Panc1 (cell line): Measurements from ENCODE around the gene HSD17B3.

Source experiments
- POLR2AphosphoS5 ChIP-seq: IDR thresholded peaks from 2 replicates; pipeline ENCODE4 v1.6.1; 2012; ENCODE audit warnings: mild to moderate bottlenecking, low read depth, low read length, moderate library complexity
- TF ChIP-seq, protein P1 (sequence below): fragments of 450-650 bp; IDR thresholded peaks from 2 replicates; pipeline ENCODE4 v1.5.1; 2017; ENCODE audit warnings: mild to moderate bottlenecking

DNA sequence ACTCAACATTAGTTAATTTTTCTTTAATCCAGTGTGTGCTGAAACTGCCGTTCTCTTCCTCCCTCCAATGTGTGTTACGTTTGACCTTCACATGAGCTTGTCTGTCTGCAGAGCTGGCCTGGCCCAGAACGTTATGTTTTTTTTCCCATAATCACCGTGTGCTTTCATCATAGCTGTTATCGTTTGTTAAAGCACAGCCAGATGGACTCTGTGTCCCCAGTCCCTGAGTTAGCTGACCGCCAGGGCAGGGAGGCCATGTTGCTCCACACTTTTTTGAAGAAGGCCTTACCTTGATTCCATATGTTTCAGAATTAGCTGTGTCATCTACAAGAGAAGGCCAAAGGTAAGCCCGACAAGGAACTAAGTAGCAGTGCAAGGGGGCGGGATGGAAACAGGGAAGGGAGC lies 55.7 kb downstream of the HSD17B3 start:
- TF ChIP-seq, protein P1, sequence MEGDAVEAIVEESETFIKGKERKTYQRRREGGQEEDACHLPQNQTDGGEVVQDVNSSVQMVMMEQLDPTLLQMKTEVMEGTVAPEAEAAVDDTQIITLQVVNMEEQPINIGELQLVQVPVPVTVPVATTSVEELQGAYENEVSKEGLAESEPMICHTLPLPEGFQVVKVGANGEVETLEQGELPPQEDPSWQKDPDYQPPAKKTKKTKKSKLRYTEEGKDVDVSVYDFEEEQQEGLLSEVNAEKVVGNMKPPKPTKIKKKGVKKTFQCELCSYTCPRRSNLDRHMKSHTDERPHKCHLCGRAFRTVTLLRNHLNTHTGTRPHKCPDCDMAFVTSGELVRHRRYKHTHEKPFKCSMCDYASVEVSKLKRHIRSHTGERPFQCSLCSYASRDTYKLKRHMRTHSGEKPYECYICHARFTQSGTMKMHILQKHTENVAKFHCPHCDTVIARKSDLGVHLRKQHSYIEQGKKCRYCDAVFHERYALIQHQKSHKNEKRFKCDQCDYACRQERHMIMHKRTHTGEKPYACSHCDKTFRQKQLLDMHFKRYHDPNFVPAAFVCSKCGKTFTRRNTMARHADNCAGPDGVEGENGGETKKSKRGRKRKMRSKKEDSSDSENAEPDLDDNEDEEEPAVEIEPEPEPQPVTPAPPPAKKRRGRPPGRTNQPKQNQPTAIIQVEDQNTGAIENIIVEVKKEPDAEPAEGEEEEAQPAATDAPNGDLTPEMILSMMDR, result no peak
- no peak for TF ChIP-seq POLR2AphosphoS5
